HCT116 (cell line): ENCODE results near the gene ARID1A. TPM values are rescaled to one million over a fixed set of nuclear protein-coding genes. Genes with fewer than 3 reads are reported as not detected.

ENCODE experiments used
- ATAC-seq: fragments of 200-7000 bp; cut with Tn5 transposase; 2 replicates; pipeline ENCODE4 v1.9.1; 2020; ENCODE audit warnings: mild to moderate bottlenecking, moderate library complexity
- BruUV-seq: library from RNA; stranded (reverse); fragments of 400-500 nt; replicated peaks from 2 replicates; lab custom pipeline; 2021; lab: Mats Ljungman, UMichigan
- CTCF ChIA-PET: fragments of 300-600 bp; sonication (Branson Sonifier 250); formaldehyde crosslinking; loops from one replicate; lab custom pipeline; 2021; ENCODE audit warnings: antibody characterized with exemption; lab: Charles Lee
- POLR2A ChIA-PET: fragments of 300-600, 350-600 bp; sonication (Branson Sonifier 250); formaldehyde crosslinking; loops from one replicate; lab custom pipeline; 2021; ENCODE audit warnings: antibody characterized with exemption; lab: Charles Lee
- RAD21 ChIA-PET, 2 experiments: fragments of 300-600 bp; sonication (Branson Sonifier 250); formaldehyde crosslinking; loops; one replicate each; lab custom pipeline; 2023; ENCODE audit warnings: low total read pairs in 2 of 2; ENCODE audit not compliant: uncharacterized antibody in 2 of 2, unreplicated experiment in 2 of 2, low non-redundant PET in 1 of 2; lab: Charles Lee
- DNase-seq: peaks from one replicate; pipeline ENCODE4 v3.0.0-alpha.2; 2010; ENCODE audit warnings: low read depth, low spot score
- H2AFZ ChIP-seq: fragments of 200-600 bp; shearing (Covaris generic), sonication (generic); 2 replicates; pipeline ENCODE4 v1.6.1; 2017; ENCODE audit warnings: low read depth, mixed run types, mixed read lengths, antibody characterized with exemption, low read length; ENCODE audit not compliant: poor library complexity, severe bottlenecking
- H3K27ac ChIP-seq: 2 replicates; pipeline ENCODE4 v1.5.1; 2012; ENCODE audit warnings: low read depth, low read length
- H3K27me3 ChIP-seq: fragments of 200-600 bp; sonication (generic); 2 replicates; pipeline ENCODE4 v1.6.1; 2016; ENCODE audit warnings: mixed run types, low read length, mixed read lengths; ENCODE audit not compliant: insufficient read depth
- H3K36me3 ChIP-seq, 2 experiments: fragments of 200-500 bp in 1 of 2; fragments of 200-600 bp in 1 of 2; sonication (Bioruptor generic) in 1 of 2; sonication (generic) in 1 of 2; 2 replicates each; pipeline versions ENCODE4 v1.5.1 to v1.6.1; 2014 to 2016; ENCODE audit warnings: low read length in 2 of 2, inconsistent platforms in 1 of 2, mixed read lengths in 1 of 2, mixed run types in 1 of 2; ENCODE audit not compliant: insufficient read depth in 2 of 2, control insufficient read depth in 1 of 2
- H3K4me1 ChIP-seq, 2 experiments: fragments of 200-600 bp in 1 of 2; sonication (generic) in 1 of 2; 2 replicates each; pipeline versions ENCODE4 v1.5.1 to v1.6.1; 2012 to 2017; ENCODE audit warnings: low read length in 2 of 2, inconsistent platforms in 1 of 2, mild to moderate bottlenecking in 1 of 2, mixed read lengths in 1 of 2, mixed run types in 1 of 2, moderate library complexity in 1 of 2; ENCODE audit not compliant: insufficient read depth in 2 of 2, control insufficient read depth in 1 of 2
- H3K4me2 ChIP-seq: fragments of 200-600 bp; sonication (generic); 2 replicates; pipeline ENCODE4 v1.6.1; 2017; ENCODE audit warnings: mixed run types, low read length, mixed read lengths
- H3K4me3 ChIP-seq, 2 experiments: fragments of 200-600 bp in 1 of 2; sonication (generic) in 1 of 2; replicated peaks in 1 of 2; 2 replicates each; pipeline ENCODE4 v1.5.1; 2011 to 2016; ENCODE audit warnings: low read length in 2 of 2, control low read depth in 1 of 2, low read depth in 1 of 2, mild to moderate bottlenecking in 1 of 2, mixed read lengths in 1 of 2, mixed run types in 1 of 2
- H3K79me2 ChIP-seq: fragments of 200-600 bp; sonication (generic); 2 replicates; pipeline ENCODE4 v1.6.1; 2017; ENCODE audit warnings: mild to moderate bottlenecking, mixed run types, low read length, moderate library complexity, mixed read lengths; ENCODE audit not compliant: insufficient read depth
- H3K9ac ChIP-seq: fragments of 200-600 bp; sonication (generic); 2 replicates; pipeline ENCODE4 v1.6.1; 2016; ENCODE audit warnings: low read length, mixed read lengths
- H3K9me2 ChIP-seq: fragments of 200-600 bp; sonication (generic), shearing (Covaris generic); 2 replicates; pipeline ENCODE4 v1.6.1; 2017; ENCODE audit warnings: mixed run types, mild to moderate bottlenecking, moderate library complexity; ENCODE audit not compliant: insufficient read depth
- H3K9me3 ChIP-seq, 2 experiments: fragments of 200-500 bp in 1 of 2; fragments of 200-600 bp in 1 of 2; sonication (Bioruptor generic) in 1 of 2; sonication (generic) in 1 of 2; 2 replicates each; pipeline ENCODE4 v1.6.1; 2014 to 2017; ENCODE audit warnings: low read length in 2 of 2, mixed read lengths in 2 of 2, inconsistent platforms in 1 of 2, low read depth in 1 of 2, mild to moderate bottlenecking in 1 of 2, mixed run types in 1 of 2, moderate library complexity in 1 of 2; ENCODE audit not compliant: control insufficient read depth in 1 of 2, insufficient read depth in 1 of 2
- H4K20me1 ChIP-seq: fragments of 200-600 bp; sonication (generic), shearing (Covaris generic); 2 replicates; pipeline ENCODE4 v1.6.1; 2017; ENCODE audit warnings: mixed run types, mild to moderate bottlenecking, moderate library complexity; ENCODE audit not compliant: insufficient read depth
- CEBPB ChIP-seq: IDR thresholded peaks from 2 replicates; pipeline ENCODE4 v1.6.1; 2012; ENCODE audit warnings: low read depth
- EGR1 ChIP-seq: IDR thresholded peaks from 2 replicates; pipeline ENCODE4 v1.6.1; 2012; ENCODE audit warnings: low read depth
- EZH2 ChIP-seq: fragments of 200-600 bp; sonication (generic); IDR thresholded peaks from 2 replicates; pipeline ENCODE4 v1.6.1; 2017; ENCODE audit warnings: antibody characterized with exemption, mixed run types
- EZH2phosphoT487 ChIP-seq: fragments of 200-600 bp; IDR thresholded peaks from 2 replicates; pipeline ENCODE4 v1.6.1; 2018; ENCODE audit warnings: antibody characterized with exemption, borderline replicate concordance
- JUND ChIP-seq: IDR thresholded peaks from 2 replicates; pipeline ENCODE4 v1.6.1; 2012
- MAX ChIP-seq: IDR thresholded peaks from 2 replicates; pipeline ENCODE4 v1.6.1; 2012
- POLR2AphosphoS5 ChIP-seq: IDR thresholded peaks from 2 replicates; pipeline ENCODE4 v1.6.1; 2011; ENCODE audit warnings: mild to moderate bottlenecking, low read depth, low read length, moderate library complexity
- RAD21 ChIP-seq: IDR thresholded peaks from 2 replicates; pipeline ENCODE4 v1.6.1; 2012; ENCODE audit warnings: low read depth, mild to moderate bottlenecking
- REST ChIP-seq: IDR thresholded peaks from 2 replicates; pipeline ENCODE4 v1.6.1; 2012; ENCODE audit warnings: low read depth
- SIN3A ChIP-seq: IDR thresholded peaks from 2 replicates; pipeline ENCODE4 v1.6.1; 2012; ENCODE audit warnings: low read depth
- SRF ChIP-seq: IDR thresholded peaks from 2 replicates; pipeline ENCODE4 v1.6.1; 2012; ENCODE audit warnings: low read depth
- TCF7L2 ChIP-seq: IDR thresholded peaks from 2 replicates; pipeline ENCODE4 v1.7.0; 2011; ENCODE audit warnings: borderline replicate concordance, inconsistent platforms; ENCODE audit not compliant: insufficient read depth, insufficient read length; ENCODE audit errors: extremely low read depth
- ZBTB33 ChIP-seq: IDR thresholded peaks from 2 replicates; pipeline ENCODE4 v1.6.1; 2011; ENCODE audit warnings: mild to moderate bottlenecking, low read length, moderate library complexity; ENCODE audit not compliant: insufficient replicate concordance; ENCODE audit errors: extremely low read depth
- ZFX ChIP-seq: fragments of 450-650 bp; IDR thresholded peaks from 2 replicates; pipeline ENCODE4 v1.6.1; 2017
- intact Hi-C: fragments of 100-400 bp; cut with micrococcal nuclease; formaldehyde crosslinking; loops from 2 replicates; pipeline ENCODE4 v1.10.0; 2022
- total RNA-seq: library from RNA; stranded (reverse); gene quantifications from one replicate; pipeline ENCODE4 v1.2.1, GENCODE V29; 2021; ENCODE audit not compliant: unreplicated experiment

Gene ARID1A
- total RNA-seq, 1 experiment from 2014 or later = 62.8 TPM

- H3K9ac ChIP-seq = no peak overlapping the region
- TF ChIP-seq EGR1 (no peak), POLR2AphosphoS5 (no peak), REST (no peak), SRF (no peak), MAX (no peak), RAD21 (no peak), SIN3A (no peak), TCF7L2 (no peak), CEBPB (no peak), ZFX (no peak), EZH2phosphoT487 (no peak), ZBTB33 (no peak), JUND (no peak), EZH2 (no peak)
- ATAC-seq = no peak
- intact Hi-C loops = loop anchor here (5.0 kb wide), 1 partner anchor 44 kb away; no protein-coding TSS in a partner anchor
- no peak overlapping the region for H3K4me3 ChIP-seq
- H3K27me3 ChIP-seq = no peaks in the 10 kb centered on the region
- POLR2A ChIA-PET = no interaction called here
- H4K20me1 ChIP-seq = peaks cover 17% of the 10 kb centered on the region; the same call in 1 of the 2 replicates
- H3K4me2 ChIP-seq = no peak overlapping the region
- peaks cover 37 to 39% of the 10 kb centered on the region in 2 experiments for H3K36me3 ChIP-seq
- no TSS peak for BruUV-seq
- RAD21 ChIA-PET = no interaction called here
- no peak overlapping the region for H2AFZ ChIP-seq
- no peaks in the 10 kb centered on the region for H3K9me3 ChIP-seq
- H3K9me2 ChIP-seq = no peaks in the 10 kb centered on the region
- H3K79me2 ChIP-seq = peaks cover 99% of the 10 kb centered on the region
- H3K4me1 ChIP-seq = peaks cover 29 to 39% of the 10 kb centered on the region in 2 experiments
- CTCF ChIA-PET = interaction anchor here (1.2 kb wide), 1 partner anchor 60 kb away, joined by 4 read pairs; no protein-coding TSS in a partner anchor
- DNase-seq = no peak
- H3K27ac ChIP-seq = no peak overlapping the region
These were observed 32.8 kb downstream of the ARID1A start for GRCh38 chr1:26728645-26729044.
